T-helper 2 cell (primary cell): Measurements from ENCODE around the gene TANC2.

Experiments
- DNase-seq, 5 experiments: peaks; one replicate each; pipeline versions ENCODE4 v3.0.0 to v3.0.0-alpha.2; 2012 to 2022

Gene TANC2

DNA sequence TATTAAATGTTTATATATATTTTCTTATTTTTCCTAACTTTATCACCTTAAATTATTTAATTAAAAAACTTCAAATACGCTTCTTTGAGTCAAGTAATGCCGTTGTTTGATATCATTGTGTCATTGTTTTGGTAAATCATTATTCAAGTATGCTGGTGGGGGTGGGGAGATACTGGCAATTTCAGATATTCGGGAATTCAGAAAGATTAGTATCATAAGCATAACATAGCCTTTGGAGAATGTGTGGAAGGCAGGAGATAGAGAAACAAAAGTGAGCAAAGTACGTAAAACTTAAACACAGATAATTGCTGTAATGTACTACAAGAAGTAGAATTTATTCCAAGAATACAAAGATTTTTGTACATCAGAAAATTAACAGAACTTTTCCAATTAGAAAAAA is 49.8 kb downstream of the TANC2 start:
- DNase-seq = no peak
